Activated CD4-positive, CD25-positive, alpha-beta regulatory T cell treated with anti-CD3 and anti-CD28 coated beads, Interleukin-2, amount 50 U/mL, for 16 hours (primary cell): Measurements from ENCODE around the gene GARS1.

Experiments used
- DNase-seq: peaks from one replicate; pipeline ENCODE4 v3.0.0-alpha.2; 2020; ENCODE audit warnings: low read depth, low spot score

GARS1 gene

GRCh38 chr7:30654296-30655090 lies 59.8 kb downstream of the GARS1 start:
- no peak for DNase-seq

- DNase-seq, result no peak
These were observed 60.7 kb downstream of the GARS1 start for GRCh38 chr7:30655096-30655970.

GRCh38 chr7:30656006-30656957 lies 61.6 kb downstream of the GARS1 start:
- DNase-seq, result no peak

- no peak for DNase-seq
These were observed 62.5 kb downstream of the GARS1 start for GRCh38 chr7:30657131-30657530.

GRCh38 chr7:30658479-30659074 lies 63.9 kb downstream of the GARS1 start:
- no peak for DNase-seq

- no peak for DNase-seq
These were observed 64.6 kb downstream of the GARS1 start for GRCh38 chr7:30659312-30659711.

- no peak for DNase-seq
These were observed 65.9 kb downstream of the GARS1 start for GRCh38 chr7:30660331-30661255.

- no peak for DNase-seq
These were observed 67.2 kb downstream of the GARS1 start for GRCh38 chr7:30661926-30662325.

- no peak for DNase-seq
These were observed 67.8 kb downstream of the GARS1 start for GRCh38 chr7:30662431-30662939.

GRCh38 chr7:30663414-30663813 lies 68.7 kb downstream of the GARS1 start:
- no peak for DNase-seq

- DNase-seq, result no peak
These were observed 69.7 kb downstream of the GARS1 start for GRCh38 chr7:30664184-30664885.

GRCh38 chr7:30665043-30665442 lies 70.4 kb downstream of the GARS1 start:
- DNase-seq, result no peak

GRCh38 chr7:30665449-30665848 lies 70.8 kb downstream of the GARS1 start:
- no peak for DNase-seq

GRCh38 chr7:30667172-30667571 lies 72.5 kb downstream of the GARS1 start:
- no peak for DNase-seq

- no peak for DNase-seq
These were observed 73.4 kb downstream of the GARS1 start for GRCh38 chr7:30668102-30668501.

GRCh38 chr7:30671793-30672465 lies 77.3 kb downstream of the GARS1 start:
- DNase-seq, result no peak

- DNase-seq, result no peak
These were observed 79.7 kb downstream of the GARS1 start for GRCh38 chr7:30674420-30674819.

- DNase-seq, result no peak
These were observed 80.2 kb downstream of the GARS1 start for GRCh38 chr7:30674876-30675275.

- no peak for DNase-seq
These were observed 84.1 kb downstream of the GARS1 start for GRCh38 chr7:30678805-30679204.
